T follicular helper cell (primary cell): ENCODE data around the gene TAF7.
"Not testable (repeated sequence)": the region's sequence is repeated elsewhere in the genome, so short reads cannot be mapped to it uniquely, and the experiment has no call there.

Experiments used
- DNase-seq: peaks from one replicate; pipeline ENCODE4 v3.0.0-alpha.2; 2020; ENCODE audit warnings: low read depth
- total RNA-seq, 2 experiments: gene quantifications; one replicate each; lab custom pipeline; 2026; lab: John Stamatoyannopoulos, UW

Gene TAF7, protein sequence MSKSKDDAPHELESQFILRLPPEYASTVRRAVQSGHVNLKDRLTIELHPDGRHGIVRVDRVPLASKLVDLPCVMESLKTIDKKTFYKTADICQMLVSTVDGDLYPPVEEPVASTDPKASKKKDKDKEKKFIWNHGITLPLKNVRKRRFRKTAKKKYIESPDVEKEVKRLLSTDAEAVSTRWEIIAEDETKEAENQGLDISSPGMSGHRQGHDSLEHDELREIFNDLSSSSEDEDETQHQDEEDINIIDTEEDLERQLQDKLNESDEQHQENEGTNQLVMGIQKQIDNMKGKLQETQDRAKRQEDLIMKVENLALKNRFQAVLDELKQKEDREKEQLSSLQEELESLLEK
- 179 to 181 reads per million in 2 experiments for total RNA-seq

DNA sequence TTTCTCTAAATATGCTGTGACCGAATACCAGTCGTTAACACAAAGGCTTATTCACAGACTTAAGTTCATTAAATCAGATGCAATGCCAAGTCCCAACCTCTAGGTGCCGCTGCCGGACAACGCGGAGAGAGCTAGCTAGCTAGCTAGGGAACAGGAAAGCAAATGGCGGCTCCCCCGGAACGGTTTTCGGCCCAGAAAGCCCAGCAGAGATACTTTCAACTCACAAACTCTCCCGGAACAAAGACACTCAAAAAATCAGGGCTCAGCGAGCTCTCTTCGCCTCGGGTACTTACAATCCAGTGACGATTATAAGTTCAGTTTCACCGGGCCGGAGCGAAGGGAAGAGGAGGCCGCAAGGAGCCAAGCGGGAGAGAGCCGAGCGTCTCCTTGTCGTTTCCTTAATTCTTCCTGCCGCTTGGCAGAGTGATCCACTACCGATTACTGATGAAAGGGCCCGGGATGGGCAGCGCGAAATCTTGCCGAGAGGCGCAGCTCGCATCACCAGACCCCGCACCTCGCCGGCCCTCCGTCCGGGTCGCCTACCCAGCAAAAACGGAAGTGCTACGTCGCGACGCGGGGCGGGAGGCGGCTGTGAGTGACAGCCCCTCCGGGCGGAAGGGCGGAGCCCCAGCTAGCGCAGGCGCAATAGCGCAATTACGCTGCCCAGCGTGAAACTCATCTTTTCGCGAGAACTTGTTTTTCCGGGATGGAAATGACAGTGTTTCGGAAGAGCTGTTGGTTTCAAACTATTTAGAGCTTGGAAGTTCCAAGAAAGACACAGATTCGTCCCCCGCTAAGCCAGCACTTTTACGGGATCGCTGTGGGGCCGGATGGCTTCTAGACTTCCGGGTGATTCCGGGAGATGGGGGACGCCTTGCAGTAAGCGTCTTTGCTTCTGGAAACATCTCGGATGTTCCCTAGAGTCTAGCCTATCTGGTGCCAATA, at the start of gene TAF7:
Gene TAF7, minus strand, starts transcription at position 560 of the 945 bp plus-strand sequence. CDS start 740 bp downstream, outside the sequence.
- peak; percentile 86 for DNase-seq

DNA sequence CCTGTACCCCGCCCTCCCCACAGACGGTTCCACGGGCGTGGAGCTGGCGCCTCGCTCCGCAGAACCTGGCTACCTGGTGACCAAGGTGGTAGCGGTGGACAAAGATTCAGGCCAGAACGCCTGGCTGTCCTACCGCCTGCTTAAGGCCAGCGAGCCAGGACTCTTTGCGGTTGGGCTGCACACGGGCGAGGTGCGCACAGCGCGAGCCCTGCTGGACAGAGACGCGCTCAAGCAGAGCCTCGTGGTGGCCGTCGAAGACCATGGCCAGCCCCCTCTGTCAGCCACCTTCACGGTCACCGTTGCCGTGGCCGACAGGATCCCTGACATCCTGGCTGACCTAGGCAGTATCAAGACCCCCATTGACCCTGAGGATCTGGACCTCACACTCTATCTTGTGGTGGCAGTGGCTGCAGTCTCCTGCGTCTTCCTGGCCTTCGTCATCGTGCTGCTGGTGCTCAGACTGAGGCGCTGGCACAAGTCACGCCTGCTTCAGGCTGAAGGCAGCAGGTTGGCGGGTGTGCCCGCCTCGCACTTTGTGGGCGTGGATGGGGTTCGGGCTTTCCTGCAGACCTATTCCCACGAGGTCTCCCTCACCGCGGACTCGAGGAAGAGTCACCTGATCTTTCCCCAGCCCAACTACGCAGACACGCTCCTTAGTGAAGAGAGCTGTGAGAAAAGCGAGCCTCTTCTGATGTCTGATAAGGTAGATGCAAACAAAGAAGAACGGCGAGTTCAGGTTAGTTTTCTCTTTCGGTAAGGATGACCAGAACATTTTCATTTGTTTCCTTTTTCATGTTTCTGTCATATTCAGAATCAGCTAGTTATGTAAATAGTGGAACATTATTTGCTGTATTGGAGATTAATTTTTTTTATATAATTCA, 45.7 kb upstream of the TAF7 start:
- DNase-seq, result no peak

DNA sequence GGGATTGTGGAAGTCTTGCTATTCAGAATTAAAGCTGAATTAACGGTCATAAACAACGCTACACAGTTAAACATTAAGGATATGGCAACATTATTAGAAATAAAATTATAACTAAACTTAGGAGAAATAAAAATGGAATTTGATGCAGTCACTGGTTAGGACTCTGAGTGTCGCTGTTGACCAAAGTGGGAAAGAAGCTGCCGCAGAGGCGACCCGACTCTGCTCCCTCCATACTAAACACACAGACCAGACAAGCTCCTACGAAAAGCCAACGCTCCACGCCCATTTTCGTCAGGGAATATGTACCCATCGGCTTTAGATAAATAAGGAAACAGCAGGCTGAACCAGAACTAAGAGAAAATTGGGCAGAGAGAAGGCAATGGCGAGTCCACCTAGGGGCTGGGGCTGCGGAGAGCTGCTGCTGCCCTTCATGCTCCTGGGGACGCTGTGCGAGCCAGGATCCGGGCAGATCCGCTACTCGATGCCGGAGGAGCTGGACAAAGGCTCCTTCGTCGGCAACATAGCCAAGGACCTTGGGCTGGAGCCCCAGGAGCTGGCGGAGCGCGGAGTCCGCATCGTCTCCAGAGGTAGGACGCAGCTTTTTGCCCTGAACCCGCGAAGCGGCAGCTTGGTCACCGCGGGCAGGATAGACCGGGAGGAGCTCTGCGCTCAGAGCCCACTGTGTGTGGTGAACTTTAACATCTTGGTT, 43.5 kb upstream of the TAF7 start, which contains the start of gene PCDHGA5:
Gene PCDHGA5, plus strand, starts transcription at position 211 of the 709 bp plus-strand sequence. Its CDS starts 169 bp downstream, at position 380.
- DNase-seq, result no peak

DNA sequence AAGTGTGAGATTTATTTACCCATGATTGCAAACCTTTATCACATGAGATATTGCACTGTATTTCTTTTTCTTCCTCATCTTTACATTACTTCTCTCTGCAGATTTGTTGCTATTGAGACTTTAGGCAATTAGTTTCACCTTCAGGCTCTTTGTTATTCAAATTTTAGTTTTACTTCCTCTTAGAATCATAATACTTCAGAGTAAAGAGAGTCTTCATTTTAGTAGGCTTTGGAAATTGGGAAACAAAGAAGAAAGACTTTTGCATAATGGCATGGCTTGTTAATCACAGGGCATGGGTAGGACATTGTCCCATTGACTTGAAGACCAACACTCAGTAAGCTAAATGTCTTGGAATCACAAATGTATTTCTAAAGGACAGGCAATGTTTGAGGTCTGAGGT, 42.1 kb upstream of the TAF7 start:
- DNase-seq, result no peak

DNA sequence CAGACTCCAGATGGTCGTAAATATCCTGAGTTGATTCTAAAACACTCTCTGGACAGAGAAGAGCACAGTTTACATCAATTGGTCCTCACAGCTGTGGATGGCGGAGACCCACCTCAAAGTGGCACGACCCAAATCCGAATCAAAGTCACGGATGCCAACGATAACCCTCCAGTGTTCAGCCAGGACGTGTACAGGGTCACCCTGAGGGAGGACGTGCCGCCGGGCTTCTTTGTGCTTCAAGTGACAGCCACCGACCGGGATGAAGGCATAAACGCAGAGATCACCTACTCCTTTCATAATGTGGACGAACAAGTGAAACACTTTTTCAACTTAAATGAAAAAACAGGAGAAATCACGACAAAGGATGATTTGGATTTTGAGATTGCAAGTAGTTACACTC, 40.1 kb upstream of the TAF7 start:
- DNase-seq, result no peak

DNA sequence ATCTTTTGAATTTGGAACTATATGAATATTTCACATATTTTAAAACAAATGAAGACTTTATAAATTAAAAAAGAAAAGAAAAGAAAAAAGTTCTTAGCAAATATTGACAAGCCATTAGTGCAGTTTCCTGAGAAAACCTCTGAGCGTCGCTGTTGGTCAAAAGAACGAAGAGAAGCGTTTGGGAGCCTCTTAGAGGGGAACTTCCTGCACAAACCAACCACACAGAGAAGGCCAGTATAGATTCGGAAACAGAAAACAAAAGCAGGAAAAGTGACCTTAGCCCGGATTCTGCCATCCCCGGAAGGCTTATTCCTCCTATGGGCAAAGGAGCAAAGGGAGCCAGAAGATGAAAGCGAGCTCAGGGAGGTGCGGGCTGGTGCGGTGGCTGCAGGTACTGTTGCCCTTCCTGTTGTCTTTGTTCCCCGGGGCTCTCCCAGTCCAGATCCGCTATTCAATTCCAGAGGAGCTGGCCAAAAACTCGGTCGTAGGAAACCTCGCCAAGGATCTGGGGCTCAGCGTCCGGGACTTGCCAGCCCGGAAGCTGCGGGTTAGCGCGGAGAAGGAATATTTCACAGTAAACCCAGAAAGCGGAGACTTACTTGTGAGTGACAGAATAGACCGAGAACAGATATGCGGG, 39.3 kb upstream of the TAF7 start, which contains the start of gene PCDHGB2:
Gene PCDHGB2, plus strand, starts transcription at position 205 of the 637 bp plus-strand sequence. Its CDS starts 142 bp downstream, at position 347.
- no peak for DNase-seq

DNA sequence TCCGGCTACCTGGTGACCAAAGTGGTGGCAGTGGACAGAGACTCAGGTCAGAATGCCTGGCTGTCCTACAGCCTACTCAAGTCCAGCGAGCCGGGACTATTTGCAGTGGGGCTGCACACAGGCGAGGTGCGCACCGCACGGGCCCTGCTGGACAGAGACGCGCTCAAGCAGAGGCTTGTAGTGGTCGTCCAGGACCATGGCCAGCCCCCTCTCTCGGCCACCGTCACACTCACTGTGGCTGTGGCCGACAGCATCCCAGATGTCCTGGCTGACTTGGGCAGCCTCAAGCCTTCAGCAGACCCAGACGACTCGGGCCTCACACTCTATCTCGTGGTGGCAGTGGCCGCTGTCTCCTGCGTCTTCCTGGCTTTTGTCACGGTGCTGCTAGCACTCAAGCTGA, 36.4 kb upstream of the TAF7 start:
- no peak for DNase-seq

DNA sequence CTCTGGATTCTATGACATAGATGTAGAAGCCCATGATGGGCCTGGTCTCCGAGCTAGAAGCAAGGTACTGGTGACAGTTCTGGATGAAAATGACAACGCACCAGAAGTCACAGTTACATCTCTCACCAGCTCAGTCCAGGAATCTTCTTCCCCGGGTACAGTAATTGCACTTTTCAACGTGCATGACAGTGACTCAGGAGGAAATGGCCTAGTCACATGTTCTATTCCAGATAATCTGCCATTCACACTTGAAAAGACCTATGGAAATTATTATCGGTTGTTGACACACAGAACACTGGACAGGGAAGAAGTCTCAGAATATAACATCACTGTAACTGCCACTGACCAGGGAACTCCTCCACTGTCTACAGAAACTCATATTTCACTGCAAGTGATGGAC, 35.5 kb upstream of the TAF7 start:
- DNase-seq, result no peak

DNA sequence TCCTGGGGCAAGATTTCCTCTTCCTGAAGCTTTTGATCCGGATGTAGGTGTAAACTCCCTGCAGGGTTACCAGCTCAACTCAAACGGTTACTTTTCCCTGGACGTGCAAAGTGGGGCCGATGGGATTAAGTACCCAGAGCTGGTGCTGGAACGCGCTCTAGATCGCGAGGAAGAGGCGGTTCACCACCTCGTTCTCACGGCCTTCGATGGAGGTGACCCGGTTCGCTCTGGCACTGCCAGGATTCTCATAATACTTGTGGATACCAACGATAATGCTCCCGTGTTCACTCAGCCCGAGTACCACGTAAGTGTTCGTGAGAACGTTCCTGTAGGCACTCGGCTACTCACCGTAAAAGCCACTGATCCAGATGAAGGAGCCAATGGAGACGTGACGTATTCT, 35.1 kb upstream of the TAF7 start:
- DNase-seq, result no peak

DNA sequence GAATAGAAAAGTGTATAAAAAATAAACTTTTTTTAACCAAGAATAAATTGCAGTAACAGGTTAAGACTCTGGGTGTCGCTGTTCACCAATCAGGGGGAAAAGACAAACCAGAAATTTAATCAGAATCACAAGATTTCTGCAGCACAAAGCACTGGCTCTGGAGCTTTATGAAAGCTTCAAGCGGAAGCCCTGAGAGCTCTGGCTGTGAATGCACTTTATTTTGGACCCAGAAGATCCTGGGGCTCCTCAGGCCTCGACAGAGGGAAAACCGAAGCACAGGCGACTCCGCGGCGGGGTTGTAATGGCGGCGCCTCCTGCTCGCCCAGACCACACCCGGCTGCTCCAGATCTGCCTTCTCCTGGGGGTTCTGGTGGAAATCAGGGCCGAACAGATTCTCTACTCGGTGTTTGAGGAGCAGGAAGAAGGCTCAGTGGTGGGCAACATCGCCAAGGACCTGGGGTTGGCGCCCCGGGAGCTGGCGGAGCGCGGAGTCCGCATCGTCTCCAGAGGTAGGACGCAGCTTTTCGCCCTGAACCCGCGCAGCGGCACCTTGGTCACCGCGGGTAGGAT, 34.4 kb upstream of the TAF7 start, which contains the start of gene PCDHGA4:
Gene PCDHGA4, plus strand, starts transcription at position 122 of the 570 bp plus-strand sequence. Its CDS starts 87 bp downstream, at position 209.
- DNase-seq, result no peak

DNA sequence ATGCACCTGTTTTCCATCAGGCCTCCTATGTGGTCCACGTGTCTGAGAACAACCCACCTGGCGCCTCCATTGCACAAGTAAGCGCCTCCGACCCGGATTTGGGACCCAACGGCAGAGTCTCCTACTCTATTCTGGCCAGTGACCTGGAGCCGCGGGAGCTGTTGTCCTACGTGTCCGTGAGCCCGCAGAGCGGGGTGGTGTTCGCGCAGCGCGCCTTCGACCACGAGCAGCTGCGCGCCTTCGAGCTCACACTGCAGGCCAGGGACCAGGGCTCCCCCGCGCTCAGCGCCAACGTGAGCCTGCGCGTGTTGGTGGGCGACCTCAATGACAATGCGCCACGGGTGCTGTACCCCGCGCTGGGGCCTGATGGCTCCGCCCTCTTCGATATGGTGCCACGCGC, 31.0 kb upstream of the TAF7 start:
- DNase-seq, result no peak

DNA sequence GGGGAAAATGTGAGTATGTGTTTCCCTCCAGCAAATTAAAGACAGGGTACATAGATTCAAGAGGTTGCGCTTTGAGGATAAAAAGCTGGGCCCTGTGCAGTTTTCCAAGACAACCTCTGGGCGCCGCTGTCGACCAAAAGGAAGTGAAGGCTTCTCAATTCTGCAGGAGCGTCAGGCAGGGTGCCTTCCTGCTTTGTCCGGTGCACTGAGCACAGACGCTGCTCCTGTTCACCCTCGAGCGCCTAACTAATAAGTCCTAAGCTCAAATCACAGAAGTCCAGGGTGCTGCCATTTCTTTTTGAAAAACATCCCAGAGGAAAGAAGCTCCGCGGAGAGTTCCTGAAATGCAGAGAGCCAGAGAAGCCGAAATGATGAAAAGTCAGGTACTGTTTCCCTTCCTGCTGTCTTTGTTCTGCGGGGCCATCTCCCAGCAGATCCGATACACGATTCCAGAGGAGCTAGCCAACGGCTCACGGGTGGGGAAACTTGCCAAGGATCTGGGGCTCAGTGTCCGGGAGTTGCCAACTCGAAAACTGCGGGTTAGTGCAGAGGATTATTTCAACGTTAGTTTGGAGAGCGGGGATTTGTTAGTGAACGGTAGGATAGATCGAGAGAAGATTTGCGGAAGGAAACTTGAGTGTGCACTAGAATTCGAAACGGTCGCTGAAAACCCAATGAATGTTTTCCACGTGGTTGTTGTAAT, 29.5 kb upstream of the TAF7 start, which contains the start of gene PCDHGB1:
Gene PCDHGB1, plus strand, starts transcription at position 183 of the 703 bp plus-strand sequence. Its CDS starts 162 bp downstream, at position 345.
- DNase-seq, result no peak

DNA sequence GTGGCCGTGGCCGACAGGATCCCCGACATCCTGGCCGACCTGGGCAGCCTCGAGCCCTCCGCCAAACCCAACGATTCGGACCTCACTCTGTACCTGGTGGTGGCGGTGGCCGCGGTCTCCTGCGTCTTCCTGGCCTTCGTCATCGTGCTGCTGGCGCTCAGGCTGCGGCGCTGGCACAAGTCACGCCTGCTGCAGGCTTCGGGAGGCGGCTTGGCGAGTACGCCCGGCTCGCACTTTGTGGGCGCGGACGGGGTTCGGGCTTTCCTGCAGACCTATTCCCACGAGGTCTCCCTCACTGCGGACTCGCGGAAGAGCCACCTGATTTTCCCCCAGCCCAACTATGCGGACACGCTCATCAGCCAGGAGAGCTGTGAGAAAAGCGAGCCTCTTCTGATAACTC, 25.4 kb upstream of the TAF7 start:
- not testable (repeated sequence) for DNase-seq

DNA sequence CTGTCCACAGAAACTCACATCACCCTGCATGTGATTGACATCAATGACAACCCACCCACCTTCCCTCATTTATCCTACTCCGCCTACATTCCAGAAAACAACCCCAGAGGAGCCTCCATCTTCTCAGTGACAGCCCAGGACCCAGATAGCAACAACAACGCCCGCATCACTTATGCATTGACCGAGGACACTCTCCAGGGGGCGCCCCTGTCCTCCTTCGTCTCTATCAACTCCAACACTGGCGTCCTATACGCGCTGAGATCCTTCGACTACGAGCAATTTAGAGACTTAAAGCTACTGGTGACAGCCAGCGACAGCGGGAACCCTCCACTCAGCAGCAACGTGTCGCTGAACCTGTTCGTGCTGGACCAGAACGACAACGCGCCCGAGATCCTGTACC, 24.7 kb upstream of the TAF7 start:
- no peak for DNase-seq

DNA sequence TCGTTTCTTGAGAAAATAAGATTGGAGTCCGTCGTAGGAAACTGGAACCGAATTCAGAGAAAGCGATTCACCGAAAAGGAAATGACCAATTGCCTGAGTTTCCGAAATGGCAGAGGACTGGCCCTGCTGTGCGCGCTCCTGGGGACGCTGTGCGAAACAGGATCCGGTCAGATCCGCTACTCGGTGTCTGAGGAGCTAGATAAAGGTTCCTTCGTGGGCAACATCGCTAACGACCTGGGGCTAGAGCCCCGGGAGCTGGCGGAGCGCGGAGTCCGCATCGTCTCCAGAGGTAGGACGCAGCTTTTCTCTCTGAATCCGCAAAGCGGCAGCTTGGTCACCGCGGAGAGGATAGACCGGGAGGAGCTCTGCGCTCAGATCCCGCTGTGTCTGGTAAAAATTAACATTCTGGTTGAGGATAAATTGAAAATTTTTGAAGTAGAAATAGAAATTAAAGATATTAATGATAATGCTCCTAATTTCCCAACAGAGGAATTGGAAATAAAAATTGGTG, 23.4 kb upstream of the TAF7 start:
- no peak for DNase-seq

DNA sequence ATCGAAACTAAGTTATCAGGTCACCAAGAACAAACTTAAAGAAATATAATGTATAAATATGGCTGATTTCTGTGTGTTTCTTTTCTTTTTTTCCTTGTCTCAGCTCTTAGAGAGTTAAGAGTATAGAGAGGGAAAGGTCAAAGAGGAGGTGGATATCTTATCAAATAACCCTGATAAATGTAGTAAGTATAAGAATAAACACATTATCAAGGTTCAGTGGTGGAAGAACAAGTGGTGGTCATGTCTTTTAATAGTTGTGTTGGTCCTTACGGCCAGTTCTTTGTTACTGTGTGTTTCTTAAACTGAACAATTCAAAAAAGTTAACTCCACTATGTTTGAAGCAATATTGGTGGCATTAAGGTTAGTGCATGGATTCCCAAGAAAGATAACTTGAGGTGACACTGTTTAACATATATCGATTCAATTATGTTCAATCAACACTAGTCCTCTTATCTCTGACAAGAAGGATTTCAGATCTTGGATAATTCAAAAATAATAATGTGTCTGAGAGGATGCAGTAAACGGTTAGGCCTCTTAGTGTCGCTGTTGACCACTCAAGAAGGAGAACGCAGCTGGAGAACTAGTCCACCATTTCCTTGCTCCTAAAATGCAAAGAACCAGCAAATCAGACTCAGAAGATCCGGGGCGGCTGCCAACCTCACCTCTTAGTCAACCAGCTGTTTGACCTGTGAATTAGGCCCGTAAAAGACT, 22.8 kb upstream of the TAF7 start, which contains the start of gene PCDHGA3:
Gene PCDHGA3, plus strand, starts transcription at position 588 of the 711 bp plus-strand sequence. CDS start 205 bp downstream, outside the sequence.
- no peak for DNase-seq

DNA sequence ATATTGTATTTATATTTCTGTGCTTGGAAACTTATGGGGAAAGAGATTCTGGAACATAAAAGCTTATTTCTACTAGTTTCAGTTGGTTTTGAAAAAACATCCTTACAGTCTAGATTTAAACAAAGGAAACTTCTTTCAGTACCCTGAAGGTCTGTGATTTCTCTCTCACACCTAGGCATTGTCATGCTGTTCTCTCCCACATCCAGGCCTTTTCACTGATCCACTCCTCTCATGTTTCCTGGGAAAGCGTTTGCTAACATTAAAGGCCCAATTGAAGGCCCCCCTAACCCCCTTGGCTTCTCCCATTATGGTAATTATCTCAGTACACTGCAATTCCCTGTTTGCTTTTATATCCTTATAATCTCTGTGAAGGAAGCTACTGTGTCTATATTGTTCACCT, 22.2 kb upstream of the TAF7 start:
- no peak for DNase-seq

DNA sequence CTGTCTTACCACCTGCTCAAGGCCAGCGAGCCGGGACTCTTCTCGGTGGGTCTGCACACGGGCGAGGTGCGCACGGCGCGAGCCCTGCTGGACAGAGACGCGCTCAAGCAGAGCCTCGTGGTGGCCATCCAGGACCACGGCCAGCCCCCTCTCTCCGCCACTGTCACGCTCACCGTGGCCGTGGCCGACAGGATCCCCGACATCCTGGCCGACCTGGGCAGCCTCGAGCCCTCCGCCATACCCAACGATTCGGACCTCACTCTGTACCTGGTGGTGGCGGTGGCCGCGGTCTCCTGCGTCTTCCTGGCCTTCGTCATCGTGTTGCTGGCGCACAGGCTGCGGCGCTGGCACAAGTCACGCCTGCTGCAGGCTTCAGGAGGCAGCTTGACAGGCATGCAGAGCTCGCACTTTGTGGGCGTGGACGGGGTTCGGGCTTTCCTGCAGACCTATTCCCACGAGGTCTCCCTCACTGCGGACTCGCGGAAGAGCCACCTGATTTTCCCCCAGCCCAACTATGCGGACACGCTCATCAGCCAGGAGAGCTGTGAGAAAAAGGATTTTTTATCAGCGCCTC, 20.3 kb upstream of the TAF7 start:
- not testable (repeated sequence) for DNase-seq
